H1 (cell line): ENCODE data around the gene IL18RAP. TPM values are rescaled to one million over a fixed set of nuclear protein-coding genes. Genes with fewer than 3 reads are reported as not detected.

Experiments
- CTCF ChIA-PET: fragments of 300-600 bp; sonication (Branson Sonifier 250); formaldehyde crosslinking; loops from one replicate; lab custom pipeline; 2021; ENCODE audit not compliant: partially characterized antibody; lab: Charles Lee
- POLR2A ChIA-PET: fragments of 300-600 bp; sonication (Branson Sonifier 250); formaldehyde crosslinking; loops from one replicate; lab custom pipeline; 2021; ENCODE audit warnings: inconsistent platforms; ENCODE audit not compliant: partially characterized antibody; lab: Charles Lee
- DNase-seq, 2 experiments: peaks; one replicate each; pipeline versions ENCODE4 v3.0.0 to v3.0.0-alpha.2; 2010 to 2022; ENCODE audit warnings: low spot score in 2 of 2, low read depth in 1 of 2, mixed read lengths in 1 of 2
- FAIRE-seq: peaks from 2 replicates; lab custom pipeline; 2011; peaks lifted over from hg19 to GRCh38; lab: Jason Lieb, UNC
- H2AFZ ChIP-seq: 2 replicates; pipeline ENCODE4 v1.8.1; 2012; ENCODE audit warnings: low read length, inconsistent platforms
- H2AK5ac ChIP-seq: 2 replicates; pipeline ENCODE4 v1.6.1; 2013; ENCODE audit warnings: low read depth, low read length
- H2BK120ac ChIP-seq: replicated peaks from 2 replicates; pipeline ENCODE3; 2013; ENCODE audit warnings: low read depth, low read length, inconsistent platforms
- H2BK12ac ChIP-seq: 2 replicates; pipeline ENCODE4 v1.6.1; 2013; ENCODE audit warnings: low read depth, low read length
- H2BK15ac ChIP-seq: 2 replicates; pipeline ENCODE4 v1.6.1; 2013; ENCODE audit warnings: low read length
- H2BK20ac ChIP-seq: 2 replicates; pipeline ENCODE4 v1.6.1; 2013; ENCODE audit warnings: low read length
- H2BK5ac ChIP-seq: 2 replicates; pipeline ENCODE4 v1.6.1; 2013; ENCODE audit warnings: low read depth, low read length
- H3K14ac ChIP-seq: 2 replicates; pipeline ENCODE4 v1.6.1; 2013; ENCODE audit warnings: inconsistent platforms; ENCODE audit not compliant: insufficient read length
- H3K18ac ChIP-seq: 2 replicates; pipeline ENCODE4 v1.6.1; 2013; ENCODE audit warnings: low read length; ENCODE audit errors: extremely low read depth
- H3K23ac ChIP-seq: 2 replicates; pipeline ENCODE4 v1.6.1; 2013; ENCODE audit warnings: inconsistent platforms; ENCODE audit not compliant: insufficient read length
- H3K23me2 ChIP-seq: 2 replicates; pipeline ENCODE4 v1.6.1; 2013; ENCODE audit warnings: low read depth, low read length
- H3K27ac ChIP-seq: 2 replicates; pipeline ENCODE4 v1.6.1; 2011; ENCODE audit warnings: low read depth, low read length, inconsistent platforms
- H3K27me3 ChIP-seq, 4 experiments: replicated peaks in 1 of 4; 1 replicate in 1 of 4; 2 replicates in 3 of 4; pipeline versions ENCODE4 v1.6.1 to v1.8.1; 2011 to 2013; ENCODE audit warnings: low read length in 3 of 4, mild to moderate bottlenecking in 3 of 4, inconsistent platforms in 2 of 4, mixed read lengths in 2 of 4, moderate library complexity in 1 of 4; ENCODE audit not compliant: control insufficient read depth in 3 of 4, insufficient read depth in 3 of 4; ENCODE audit errors: extremely low read depth in 1 of 4
- H3K36me3 ChIP-seq, 4 experiments: 2 replicates each; pipeline versions ENCODE4 v1.6.1 to v1.8.1; 2011 to 2013; ENCODE audit warnings: mild to moderate bottlenecking in 4 of 4, low read length in 3 of 4, moderate library complexity in 2 of 4, control low read depth in 1 of 4, inconsistent platforms in 1 of 4; ENCODE audit not compliant: insufficient read depth in 4 of 4, control insufficient read depth in 2 of 4
- H3K4ac ChIP-seq: replicated peaks from 2 replicates; pipeline ENCODE3; 2013; ENCODE audit warnings: low read length, low read depth, mixed read lengths, inconsistent platforms; ENCODE audit not compliant: insufficient read length
- H3K4me1 ChIP-seq, 4 experiments: replicated peaks in 1 of 4; 1 replicate in 1 of 4; 2 replicates in 3 of 4; pipeline versions ENCODE4 v1.6.1 to v1.8.1; 2011 to 2013; ENCODE audit warnings: low read length in 3 of 4, inconsistent platforms in 2 of 4, mixed read lengths in 1 of 4; ENCODE audit not compliant: insufficient read depth in 4 of 4, control insufficient read depth in 3 of 4
- H3K4me2 ChIP-seq, 2 experiments: 2 replicates each; pipeline versions ENCODE4 v1.6.1 to v1.8.1; 2011 to 2013; ENCODE audit warnings: low read depth in 2 of 2, low read length in 2 of 2, control low read depth in 1 of 2, inconsistent platforms in 1 of 2, mild to moderate bottlenecking in 1 of 2; ENCODE audit not compliant: insufficient read depth in 1 of 2
- H3K4me3 ChIP-seq, 4 experiments: fragments of 200-600, 300-600 bp in 1 of 4; sonication (generic), shearing (Covaris generic), sonication (Bioruptor Twin) in 1 of 4; 2 replicates each; pipeline versions ENCODE4 v1.5.1 to v1.8.1; 2011 to 2016; ENCODE audit warnings: low read length in 4 of 4, low read depth in 3 of 4, control low read depth in 2 of 4, inconsistent platforms in 2 of 4, mild to moderate bottlenecking in 2 of 4, mixed read lengths in 1 of 4, moderate library complexity in 1 of 4; ENCODE audit not compliant: insufficient read depth in 2 of 4; ENCODE audit errors: extremely low read depth in 1 of 4
- H3K56ac ChIP-seq: replicated peaks from 2 replicates; pipeline ENCODE3; 2013; ENCODE audit warnings: low read depth, mild to moderate bottlenecking, mixed read lengths, low read length, inconsistent platforms; ENCODE audit not compliant: insufficient read length
- H3K79me1 ChIP-seq: 2 replicates; pipeline ENCODE4 v1.6.1; 2013; ENCODE audit warnings: low read depth, low read length, control low read depth
- H3K79me2 ChIP-seq, 2 experiments: 2 replicates each; pipeline versions ENCODE4 v1.6.1 to v1.8.1; 2012 to 2013; ENCODE audit warnings: low read length in 2 of 2, mild to moderate bottlenecking in 2 of 2, inconsistent platforms in 1 of 2; ENCODE audit not compliant: insufficient read depth in 2 of 2, control insufficient read depth in 1 of 2
- H3K9ac ChIP-seq, 4 experiments: replicated peaks in 1 of 4; 1 replicate in 1 of 4; 2 replicates in 3 of 4; pipeline versions ENCODE4 v1.6.1 to v1.8.1; 2011 to 2013; ENCODE audit warnings: low read depth in 3 of 4, low read length in 3 of 4, control low read depth in 2 of 4, mild to moderate bottlenecking in 2 of 4, moderate library complexity in 2 of 4, inconsistent platforms in 1 of 4; ENCODE audit errors: extremely low read depth in 1 of 4
- H3K9me3 ChIP-seq, 2 experiments: 2 replicates each; pipeline versions ENCODE4 v1.6.1 to v1.8.1; 2012 to 2013; ENCODE audit warnings: mild to moderate bottlenecking in 2 of 2, moderate library complexity in 2 of 2, control low read depth in 1 of 2, inconsistent platforms in 1 of 2, low read depth in 1 of 2, low read length in 1 of 2, mixed read lengths in 1 of 2; ENCODE audit not compliant: insufficient read depth in 2 of 2
- H4K20me1 ChIP-seq, 2 experiments: replicated peaks in 1 of 2; 2 replicates each; pipeline versions ENCODE3 to v1.8.1; 2011 to 2013; ENCODE audit warnings: inconsistent platforms in 2 of 2, low read length in 2 of 2, mild to moderate bottlenecking in 1 of 2; ENCODE audit not compliant: insufficient read depth in 2 of 2, control insufficient read depth in 1 of 2
- H4K5ac ChIP-seq: 2 replicates; pipeline ENCODE4 v1.6.1; 2013; ENCODE audit warnings: low read length, low read depth, mixed read lengths, inconsistent platforms; ENCODE audit not compliant: insufficient read length
- H4K8ac ChIP-seq: 2 replicates; pipeline ENCODE4 v1.8.0; 2013; ENCODE audit warnings: mild to moderate bottlenecking, moderate library complexity, low read length, inconsistent platforms; ENCODE audit not compliant: insufficient read depth; ENCODE audit errors: extremely low read depth
- H4K91ac ChIP-seq: replicated peaks from 2 replicates; pipeline ENCODE3; 2013; ENCODE audit warnings: low read length, mixed read lengths, inconsistent platforms; ENCODE audit not compliant: insufficient read length
- BACH1 ChIP-seq: IDR thresholded peaks from 2 replicates; pipeline ENCODE4 v1.6.1; 2012; ENCODE audit warnings: low read length, improper control_type of control experiment
- CEBPB ChIP-seq: IDR thresholded peaks from 2 replicates; pipeline ENCODE4 v1.6.1; 2012; ENCODE audit warnings: low read depth, low read length
- HDAC2 ChIP-seq, 2 experiments: fragments of 300-600 bp in 1 of 2; sonication (generic) in 1 of 2; IDR thresholded peaks; 2 replicates each; pipeline ENCODE4 v1.6.1; 2011 to 2012; ENCODE audit warnings: low read depth in 2 of 2, low read length in 2 of 2, mild to moderate bottlenecking in 2 of 2, moderate library complexity in 2 of 2, borderline replicate concordance in 1 of 2, inconsistent platforms in 1 of 2
- KDM5A ChIP-seq: fragments of 200-600 bp; IDR thresholded peaks from 2 replicates; pipeline ENCODE4 v1.7.1; 2012; ENCODE audit warnings: mild to moderate bottlenecking, low read length, inconsistent platforms, mixed read lengths
- MAFK ChIP-seq: IDR thresholded peaks from 2 replicates; pipeline ENCODE4 v1.6.1; 2012; ENCODE audit warnings: low read depth, mild to moderate bottlenecking, improper control_type of control experiment, low read length
- POU5F1 ChIP-seq: IDR thresholded peaks from 2 replicates; pipeline ENCODE4 v1.6.1; 2011; ENCODE audit warnings: low read depth, mild to moderate bottlenecking, low read length, moderate library complexity
- SIX5 ChIP-seq: IDR thresholded peaks from 2 replicates; pipeline ENCODE4 v1.6.1; 2011; ENCODE audit warnings: mild to moderate bottlenecking, low read depth, low read length
- TAF7 ChIP-seq: optimal IDR thresholded peaks from 2 replicates; pipeline ENCODE3; 2011; ENCODE audit warnings: low read depth, mild to moderate bottlenecking, inconsistent platforms, low read length, moderate library complexity, borderline replicate concordance
- TCF12 ChIP-seq: IDR thresholded peaks from 2 replicates; pipeline ENCODE4 v1.6.1; 2011; ENCODE audit warnings: low read depth, mild to moderate bottlenecking, low read length
- WGBS, 2 experiments: shearing (Covaris generic) in 1 of 2; methylation state at CpG; one replicate each; pipeline versions ENCODE4 v1.1.6 to v1.1.7; 2013 to 2015; ENCODE audit warnings: low lambda C conversion rate in 2 of 2, mixed read lengths in 2 of 2, inconsistent platforms in 1 of 2, low coverage in 1 of 2, missing lambda C conversion rate in 1 of 2; ENCODE audit not compliant: insufficient replicate concordance in 2 of 2, insufficient coverage in 1 of 2, insufficient read length in 1 of 2; ENCODE audit errors: extremely low coverage in 1 of 2, missing lambda C conversion rate in 1 of 2; 5-methylcytosine and 5-hydroxymethylcytosine counted together
- polyA plus RNA-seq, 7 experiments: library from polyadenylated mRNA; depleted of rRNA in 3 of 7; stranded (reverse) in 5 of 7; unstranded in 2 of 7; fragments of >200 nt in 5 of 7; fragments of 200-250 nt in 2 of 7; gene quantifications; 1 replicate in 5 of 7; 2 replicates in 1 of 7; 4 replicates in 1 of 7; pipeline versions ENCODE4 v1.2.1 to v1.2.3, GENCODE V29; 2011 to 2013; ENCODE audit warnings: missing spikeins in 2 of 7, mixed read lengths in 2 of 7
- total RNA-seq: library from RNA; stranded (reverse); fragmentation: NEBNext Ultra II Directional; extraction: Animal tissue kit (Norgen Biotek cat#: 25700); gene quantifications from 2 replicates; pipeline ENCODE4 v1.2.1, GENCODE V29; 2021

The IL18RAP gene
- total and polyA plus RNA-seq, 2 of the 8 experiments (the other 6 are each of a cell fraction or from before 2014, with no cell fraction given): not detected

DNA sequence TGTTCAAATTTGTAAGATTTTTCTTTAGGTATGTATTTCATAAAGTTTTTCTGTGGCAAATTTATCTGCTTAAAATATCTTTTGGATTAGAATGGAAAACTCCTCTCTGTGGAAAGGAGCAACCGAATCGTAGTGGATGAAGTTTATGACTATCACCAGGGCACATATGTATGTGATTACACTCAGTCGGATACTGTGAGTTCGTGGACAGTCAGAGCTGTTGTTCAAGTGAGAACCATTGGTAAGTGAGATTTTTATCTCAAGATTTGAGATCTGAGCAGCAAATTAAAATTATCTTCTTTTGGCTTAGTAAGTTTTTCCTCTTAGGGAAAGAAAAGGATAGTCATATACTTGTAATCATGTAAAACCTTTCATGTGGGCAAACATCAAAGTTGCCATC lies 14.2 kb downstream of the IL18RAP start:
- Histone ChIP-seq H3K18ac (no peak overlapping the region), H3K27me3 (no peaks in the 10 kb centered on the region), H2AK5ac (no peak overlapping the region), H3K4me1 (no peaks in the 10 kb centered on the region), H3K4me2 (no peak overlapping the region), H4K20me1 (no peaks in the 10 kb centered on the region), H4K5ac (no peak overlapping the region), H2BK20ac (no peak overlapping the region), H3K23me2 (no peaks in the 10 kb centered on the region), H4K91ac (no peak overlapping the region), H3K79me2 (no peaks in the 10 kb centered on the region), H3K14ac (no peak overlapping the region), H2BK120ac (no peak overlapping the region), H3K56ac (no peak overlapping the region), H2BK12ac (no peak overlapping the region), H3K79me1 (no peaks in the 10 kb centered on the region), H2BK5ac (no peak overlapping the region), H4K8ac (no peak overlapping the region), H3K27ac (no peak overlapping the region), H3K4me3 (no peak overlapping the region), H2AFZ (no peak overlapping the region), H3K9me3 (no peaks in the 10 kb centered on the region), H2BK15ac (no peak overlapping the region), H3K9ac (no peak overlapping the region), H3K36me3 (no peaks in the 10 kb centered on the region), H3K23ac (no peak overlapping the region), H3K4ac (no peak overlapping the region)
- POLR2A ChIA-PET: no interaction called here
- FAIRE-seq (no peak), DNase-seq (no peak)
- CTCF ChIA-PET: interaction anchor here (0.6 to 2.0 kb wide), 4 partner anchors 10 to 202 kb away, joined by 3 to 6 read pairs (median 4); no protein-coding TSS in a partner anchor
- 90% methylated on average over 4 of the region's 4 CpGs; no CpG with 5 or more reads in 1 of the 2 experiments for WGBS, 2 experiments
- no peak for TF ChIP-seq KDM5A
- TF ChIP-seq SIX5: no peak
- no peak for TF ChIP-seq CEBPB
- no peak for TF ChIP-seq TAF7
- no peak for TF ChIP-seq MAFK
- TF ChIP-seq BACH1: no peak
- TF ChIP-seq HDAC2 (IDR thresholded peaks at IDR 0.05; ENCODE audit: borderline replicate concordance in 1 of 2, low read depth in 2 of 2, low read length in 2 of 2): no peak
- TF ChIP-seq POU5F1: no peak
- no peak for TF ChIP-seq TCF12
